HS-27A (cell line): ENCODE data around the gene ASPSCR1.

Source experiments
- DNase-seq: peaks from one replicate; pipeline ENCODE4 v3.0.0-alpha.2; 2012; ENCODE audit warnings: low read depth, missing footprints

Gene ASPSCR1

GRCh38 chr17:81999976-82000802 is 22.8 kb downstream of the ASPSCR1 start:
- DNase-seq, result no peak

- no peak for DNase-seq
Measured at GRCh38 chr17:82000803-82001570, 23.6 kb downstream of the ASPSCR1 start.

GRCh38 chr17:82001571-82002056 is 24.2 kb downstream of the ASPSCR1 start:
- no peak for DNase-seq

- peak; percentile 79 for DNase-seq
Measured at GRCh38 chr17:82003411-82004381, 26.3 kb downstream of the ASPSCR1 start.

- no peak for DNase-seq
Measured at GRCh38 chr17:82004517-82005455, 27.4 kb downstream of the ASPSCR1 start.

GRCh38 chr17:82005701-82006348 is 28.4 kb downstream of the ASPSCR1 start:
- DNase-seq, result no peak

GRCh38 chr17:82006468-82007227 is 29.2 kb downstream of the ASPSCR1 start:
- DNase-seq, result no peak

GRCh38 chr17:82007228-82007494 is 29.7 kb downstream of the ASPSCR1 start:
- no peak for DNase-seq

GRCh38 chr17:82007495-82008257 is 30.2 kb downstream of the ASPSCR1 start:
- DNase-seq, result no peak

- no peak for DNase-seq
Measured at GRCh38 chr17:82008258-82008940, 31.0 kb downstream of the ASPSCR1 start.

GRCh38 chr17:82008941-82009405 is 31.5 kb downstream of the ASPSCR1 start:
- DNase-seq, result no peak

GRCh38 chr17:82009413-82009812 is 32.0 kb downstream of the ASPSCR1 start:
- no peak for DNase-seq

- DNase-seq, result no peak
Measured at GRCh38 chr17:82010575-82011525, 33.4 kb downstream of the ASPSCR1 start.

GRCh38 chr17:82011617-82012187 is 34.3 kb downstream of the ASPSCR1 start:
- DNase-seq, result no peak

GRCh38 chr17:82012261-82012639 is 34.8 kb downstream of the ASPSCR1 start:
- DNase-seq, result no peak

GRCh38 chr17:82012640-82013295 is 35.3 kb downstream of the ASPSCR1 start:
- no peak for DNase-seq
